WERI-Rb-1 (cell line): Measurements from ENCODE around the gene ZNF385C.
A peak's percentile ranks its signal among the peaks of the same experiment; 100 is the strongest.

Source experiments
- DNase-seq: peaks from one replicate; pipeline ENCODE4 v3.0.0-alpha.2; 2020
- H3K27ac ChIP-seq: fragments of 250-450 bp; sonication (Bioruptor Pico); 2 replicates; pipeline ENCODE4 v1.5.1; 2020; ENCODE audit warnings: mild to moderate bottlenecking, moderate library complexity
- H3K27me3 ChIP-seq: fragments of 250-450 bp; sonication (Bioruptor Pico); 2 replicates; pipeline ENCODE4 v1.5.1; 2021; ENCODE audit warnings: mild to moderate bottlenecking, low read depth, moderate library complexity; ENCODE audit not compliant: insufficient read depth, severe bottlenecking
- H3K36me3 ChIP-seq: fragments of 250-450 bp; sonication (Bioruptor Pico); 2 replicates; pipeline ENCODE4 v1.5.1; 2020; ENCODE audit warnings: mild to moderate bottlenecking, moderate library complexity
- H3K4me3 ChIP-seq: 2 replicates; pipeline ENCODE4 v1.5.1; 2011; ENCODE audit warnings: low read depth, mild to moderate bottlenecking, control low read depth, low read length
- H3K9me3 ChIP-seq: fragments of 250-450 bp; sonication (Bioruptor Pico); 2 replicates; pipeline ENCODE4 v1.5.1; 2021; ENCODE audit warnings: mild to moderate bottlenecking, moderate library complexity; ENCODE audit not compliant: severe bottlenecking
- CTCF ChIP-seq: IDR thresholded peaks from 2 replicates; pipeline ENCODE4 v1.5.1; 2011; ENCODE audit warnings: low read depth, mild to moderate bottlenecking, control low read depth, inconsistent platforms, low read length

ZNF385C gene

GRCh38 chr17:42138749-42139492, 40.6 kb upstream of the ZNF385C start:
- H3K27ac ChIP-seq, result no peak overlapping the region
- H3K9me3 ChIP-seq, result no peaks in the 10 kb centered on the region
- H3K4me3 ChIP-seq, result no peak overlapping the region
- DNase-seq, result no peak
- peaks cover 55% of the 10 kb centered on the region for H3K36me3 ChIP-seq
- H3K27me3 ChIP-seq, result no peaks in the 10 kb centered on the region
- TF ChIP-seq CTCF, result no peak

- H3K36me3 ChIP-seq, result peaks cover 45% of the 10 kb centered on the region
These were observed 38.4 kb upstream of the ZNF385C start for GRCh38 chr17:42136654-42137051.

GRCh38 chr17:42135664-42136653, 37.7 kb upstream of the ZNF385C start:
- H3K27me3 ChIP-seq, result no peaks in the 10 kb centered on the region
- peak; percentile 51 for DNase-seq
- H3K9me3 ChIP-seq, result no peaks in the 10 kb centered on the region
- TF ChIP-seq CTCF, result no peak
- H3K4me3 ChIP-seq, result no peak overlapping the region
- peaks cover 39% of the 10 kb centered on the region for H3K36me3 ChIP-seq
- no peak overlapping the region for H3K27ac ChIP-seq

More at GRCh38 chr17:42136654-42137051, 38.4 kb upstream of the ZNF385C start:
- Histone ChIP-seq H3K9me3 (no peaks in the 10 kb centered on the region), H3K27me3 (no peaks in the 10 kb centered on the region), H3K27ac (no peak overlapping the region), H3K4me3 (no peak overlapping the region)
- DNase-seq, result no peak
- no peak for TF ChIP-seq CTCF

- H3K4me3 ChIP-seq, result no peak overlapping the region
These were observed 36.9 kb upstream of the ZNF385C start for GRCh38 chr17:42135151-42135550.

GRCh38 chr17:42133461-42134041, 35.3 kb upstream of the ZNF385C start:
- H3K27ac ChIP-seq, result no peak overlapping the region

More at GRCh38 chr17:42135151-42135550, 36.9 kb upstream of the ZNF385C start:
- Histone ChIP-seq H3K27ac (no peak overlapping the region), H3K27me3 (no peaks in the 10 kb centered on the region), H3K36me3 (peaks cover 40% of the 10 kb centered on the region), H3K9me3 (no peaks in the 10 kb centered on the region)
- no peak for DNase-seq
- TF ChIP-seq CTCF, result no peak

More at GRCh38 chr17:42133461-42134041, 35.3 kb upstream of the ZNF385C start:
- no peak for TF ChIP-seq CTCF
- Histone ChIP-seq H3K9me3 (no peaks in the 10 kb centered on the region), H3K36me3 (peaks cover 53% of the 10 kb centered on the region), H3K4me3 (no peak overlapping the region), H3K27me3 (no peaks in the 10 kb centered on the region)
- DNase-seq, result no peak
